ENCODE data around the gene CHIT1. TPM values are rescaled to one million over a fixed set of nuclear protein-coding genes. Genes with fewer than 3 reads are reported as not detected.

Gene CHIT1
- total and polyA plus RNA-seq, 2 of the 8 experiments (the other 6 are each of a cell fraction or from before 2014, with no cell fraction given) = not detected

DNA sequence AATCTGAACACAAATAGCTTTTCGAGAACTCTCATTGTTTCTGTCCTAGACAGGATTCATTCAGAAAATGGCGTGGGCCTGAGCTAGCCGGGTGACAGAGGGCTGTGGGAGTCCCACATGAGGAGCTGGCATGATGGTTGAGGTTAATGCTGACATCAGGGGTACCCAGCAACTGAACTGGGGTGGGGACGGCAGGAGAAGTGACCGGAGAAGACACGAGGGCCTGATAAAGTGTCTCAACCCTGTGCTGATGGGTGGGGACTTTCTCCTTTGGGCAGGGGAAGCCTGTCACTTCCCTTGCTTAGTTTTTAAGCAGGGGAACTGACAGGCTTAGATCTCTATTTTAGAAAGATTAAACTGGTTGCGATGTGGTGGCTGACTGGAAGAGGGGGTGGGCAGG, 14.6 kb downstream of the CHIT1 start (continued):
- no peak for TF ChIP-seq SRF (IDR thresholded peaks at IDR 0.05; ENCODE audit: low read depth, low read length)
- no peak for TF ChIP-seq CEBPB (IDR thresholded peaks at IDR 0.05; ENCODE audit: low read depth, low read length)
- no peak for TF ChIP-seq TCF12 (IDR thresholded peaks at IDR 0.05; ENCODE audit: low read depth, low read length)
- TF ChIP-seq BCL11A (IDR thresholded peaks at IDR 0.05; ENCODE audit: low read depth in 2 of 2, low read length in 2 of 2) = no peak

All from H1 (cell line).